MM.1S (cell line): ENCODE results near the gene NETO1.

Source experiments
- DNase-seq: peaks from one replicate; pipeline ENCODE4 v3.0.0-alpha.2; 2015
- H2AFZ ChIP-seq: fragments of 300-600 bp; sonication (generic); 2 replicates; pipeline ENCODE4 v1.6.0; 2016; ENCODE audit warnings: antibody characterized with exemption, low read length
- H3F3A ChIP-seq: fragments of 300-600 bp; sonication (generic); 2 replicates; pipeline ENCODE4 v1.6.1; 2016; ENCODE audit warnings: mild to moderate bottlenecking, antibody characterized with exemption, low read length, moderate library complexity, mixed read lengths; ENCODE audit not compliant: insufficient read depth
- H3K27ac ChIP-seq: fragments of 300-600 bp; sonication (generic); 2 replicates; pipeline ENCODE4 v1.5.1; 2016; ENCODE audit warnings: mild to moderate bottlenecking, low read length
- H3K27me3 ChIP-seq: fragments of 300-600 bp; sonication (generic); replicated peaks from 2 replicates; pipeline ENCODE4 v1.6.0; 2016; ENCODE audit warnings: low read length; ENCODE audit not compliant: insufficient read depth
- H3K36me3 ChIP-seq: fragments of 300-600 bp; sonication (generic); replicated peaks from 2 replicates; pipeline ENCODE4 v1.6.1; 2016; ENCODE audit warnings: mild to moderate bottlenecking, low read length, mixed read lengths; ENCODE audit not compliant: insufficient read depth
- H3K4me1 ChIP-seq: fragments of 300-600 bp; sonication (generic); 2 replicates; pipeline ENCODE4 v1.6.1; 2016; ENCODE audit warnings: low read length, mixed read lengths
- H3K4me2 ChIP-seq: fragments of 300-600 bp; sonication (generic); 2 replicates; pipeline ENCODE4 v1.6.0; 2016; ENCODE audit warnings: low read depth, low read length
- H3K4me3 ChIP-seq: fragments of 300-600 bp; sonication (generic); 2 replicates; pipeline ENCODE4 v1.5.1; 2016; ENCODE audit warnings: low read length, mixed read lengths
- H3K79me2 ChIP-seq: fragments of 300-600 bp; sonication (generic); 2 replicates; pipeline ENCODE4 v1.6.1; 2016; ENCODE audit warnings: mixed run types, low read length, mixed read lengths
- H3K9ac ChIP-seq: fragments of 300-600 bp; sonication (generic); 2 replicates; pipeline ENCODE4 v1.6.1; 2016; ENCODE audit warnings: low read length, mixed read lengths
- H3K9me2 ChIP-seq: fragments of 300-600 bp; sonication (generic); replicated peaks from 2 replicates; pipeline ENCODE4 v1.6.1; 2016; ENCODE audit warnings: mild to moderate bottlenecking, low read length, mixed read lengths; ENCODE audit not compliant: insufficient read depth
- H3K9me3 ChIP-seq: fragments of 300-600 bp; sonication (generic); replicated peaks from 2 replicates; pipeline ENCODE4 v1.6.1; 2016; ENCODE audit warnings: mild to moderate bottlenecking, low read length, mixed read lengths; ENCODE audit not compliant: insufficient read depth
- H4K20me1 ChIP-seq: fragments of 300-600 bp; sonication (generic); 2 replicates; pipeline ENCODE4 v1.6.1; 2016; ENCODE audit warnings: mild to moderate bottlenecking, low read length, moderate library complexity, mixed read lengths; ENCODE audit not compliant: insufficient read depth
- EZH2 ChIP-seq: fragments of 300-600 bp; sonication (generic); optimal IDR thresholded peaks from 2 replicates; pipeline ENCODE3; 2017; ENCODE audit warnings: low read depth, mild to moderate bottlenecking, antibody characterized with exemption, low read length, mixed read lengths
- EZH2phosphoT487 ChIP-seq: fragments of 300-600 bp; sonication (generic); IDR thresholded peaks from 2 replicates; pipeline ENCODE4 v1.6.1; 2018; ENCODE audit warnings: antibody characterized with exemption, low read length
- TF ChIP-seq, protein P1 (sequence below): fragments of 300-600 bp; sonication (generic); IDR thresholded peaks from 2 replicates; pipeline ENCODE4 v1.5.1; 2016; ENCODE audit warnings: antibody characterized with exemption, low read length, mixed read lengths

NETO1 gene

GRCh38 chr18:72697706-72698105 lies 170.1 kb downstream of the NETO1 start:
- Histone ChIP-seq H4K20me1 (no peaks in the 10 kb centered on the region), H3K27ac (no peak overlapping the region), H3F3A (no peaks in the 10 kb centered on the region), H3K4me1 (no peaks in the 10 kb centered on the region), H3K9me2 (no peaks in the 10 kb centered on the region), H3K9me3 (no peaks in the 10 kb centered on the region), H3K36me3 (no peaks in the 10 kb centered on the region), H3K4me2 (no peak overlapping the region), H2AFZ (no peak overlapping the region), H3K9ac (no peak overlapping the region), H3K79me2 (no peaks in the 10 kb centered on the region), H3K4me3 (no peak overlapping the region), H3K27me3 (no peaks in the 10 kb centered on the region)
- TF ChIP-seq, protein P1, sequence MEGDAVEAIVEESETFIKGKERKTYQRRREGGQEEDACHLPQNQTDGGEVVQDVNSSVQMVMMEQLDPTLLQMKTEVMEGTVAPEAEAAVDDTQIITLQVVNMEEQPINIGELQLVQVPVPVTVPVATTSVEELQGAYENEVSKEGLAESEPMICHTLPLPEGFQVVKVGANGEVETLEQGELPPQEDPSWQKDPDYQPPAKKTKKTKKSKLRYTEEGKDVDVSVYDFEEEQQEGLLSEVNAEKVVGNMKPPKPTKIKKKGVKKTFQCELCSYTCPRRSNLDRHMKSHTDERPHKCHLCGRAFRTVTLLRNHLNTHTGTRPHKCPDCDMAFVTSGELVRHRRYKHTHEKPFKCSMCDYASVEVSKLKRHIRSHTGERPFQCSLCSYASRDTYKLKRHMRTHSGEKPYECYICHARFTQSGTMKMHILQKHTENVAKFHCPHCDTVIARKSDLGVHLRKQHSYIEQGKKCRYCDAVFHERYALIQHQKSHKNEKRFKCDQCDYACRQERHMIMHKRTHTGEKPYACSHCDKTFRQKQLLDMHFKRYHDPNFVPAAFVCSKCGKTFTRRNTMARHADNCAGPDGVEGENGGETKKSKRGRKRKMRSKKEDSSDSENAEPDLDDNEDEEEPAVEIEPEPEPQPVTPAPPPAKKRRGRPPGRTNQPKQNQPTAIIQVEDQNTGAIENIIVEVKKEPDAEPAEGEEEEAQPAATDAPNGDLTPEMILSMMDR = no peak
- TF ChIP-seq EZH2phosphoT487 (no peak), EZH2 (no peak)
- DNase-seq = no peak

GRCh38 chr18:72692595-72692994 lies 175.2 kb downstream of the NETO1 start:
- Histone ChIP-seq H3K4me2 (no peak overlapping the region), H3K27me3 (no peaks in the 10 kb centered on the region), H3K4me1 (no peaks in the 10 kb centered on the region), H3K4me3 (no peak overlapping the region), H3K9me3 (no peaks in the 10 kb centered on the region), H3K79me2 (no peaks in the 10 kb centered on the region), H3F3A (no peaks in the 10 kb centered on the region), H4K20me1 (no peaks in the 10 kb centered on the region), H3K27ac (no peak overlapping the region), H3K9me2 (no peaks in the 10 kb centered on the region), H3K36me3 (no peaks in the 10 kb centered on the region), H3K9ac (no peak overlapping the region), H2AFZ (no peak overlapping the region)
- no peak for DNase-seq
- no peak for TF ChIP-seq EZH2
- TF ChIP-seq, protein P1 = no peak
- no peak for TF ChIP-seq EZH2phosphoT487
